Adipocyte (in vitro differentiated cells): ENCODE results near the gene SAMD11.
A peak's percentile ranks its signal among the peaks of the same experiment; 100 is the strongest.
"Not testable (repeated sequence)": the region's sequence is repeated elsewhere in the genome, so short reads cannot be mapped to it uniquely, and the experiment has no call there.

Source experiments
- DNase-seq: peaks from one replicate; pipeline ENCODE4 v3.0.0-alpha.2; 2015; ENCODE audit warnings: low read depth
- H3K27me3 ChIP-seq: replicated peaks from 2 replicates; pipeline ENCODE4 v1.7.0; 2013; ENCODE audit warnings: mild to moderate bottlenecking, low read length, moderate library complexity; ENCODE audit not compliant: control insufficient read depth, insufficient read depth
- H3K36me3 ChIP-seq: 2 replicates; pipeline ENCODE4 v1.7.0; 2013; ENCODE audit warnings: low read length, mild to moderate bottlenecking, moderate library complexity; ENCODE audit not compliant: control insufficient read depth, insufficient read depth, severe bottlenecking
- H3K4me1 ChIP-seq: 2 replicates; pipeline ENCODE4 v1.7.0; 2013; ENCODE audit warnings: mild to moderate bottlenecking, low read length, moderate library complexity; ENCODE audit not compliant: control insufficient read depth, insufficient read depth
- H3K4me3 ChIP-seq: 2 replicates; pipeline ENCODE4 v1.7.0; 2013; ENCODE audit warnings: mild to moderate bottlenecking, low read length, moderate library complexity
- H3K9ac ChIP-seq: 2 replicates; pipeline ENCODE4 v1.7.0; 2013; ENCODE audit warnings: mild to moderate bottlenecking, low read length, moderate library complexity
- H3K9me3 ChIP-seq: 2 replicates; pipeline ENCODE4 v1.7.0; 2013; ENCODE audit warnings: mild to moderate bottlenecking, low read length, moderate library complexity; ENCODE audit not compliant: control insufficient read depth

Gene SAMD11

GRCh38 chr1:980137-980571 is 56.4 kb downstream of the SAMD11 start:
- H3K4me3 ChIP-seq = no peak overlapping the region
- no peak for DNase-seq
- no peaks in the 10 kb centered on the region for H3K36me3 ChIP-seq
- no peaks in the 10 kb centered on the region for H3K4me1 ChIP-seq
- H3K9me3 ChIP-seq = no peaks in the 10 kb centered on the region
- H3K27me3 ChIP-seq = peaks cover 55% of the 10 kb centered on the region
- H3K9ac ChIP-seq = no peak overlapping the region

GRCh38 chr1:980602-981395 is 57.1 kb downstream of the SAMD11 start:
- no peak overlapping the region for H3K9ac ChIP-seq
- H3K27me3 ChIP-seq = peaks cover 55% of the 10 kb centered on the region
- no peaks in the 10 kb centered on the region for H3K36me3 ChIP-seq
- no peaks in the 10 kb centered on the region for H3K4me1 ChIP-seq
- H3K9me3 ChIP-seq = no peaks in the 10 kb centered on the region
- no peak for DNase-seq
- no peak overlapping the region for H3K4me3 ChIP-seq

- H3K36me3 ChIP-seq = no peaks in the 10 kb centered on the region
- H3K4me3 ChIP-seq = no peak overlapping the region
- H3K27me3 ChIP-seq = peaks cover 53% of the 10 kb centered on the region
- H3K4me1 ChIP-seq = no peaks in the 10 kb centered on the region
- no peak overlapping the region for H3K9ac ChIP-seq
- no peaks in the 10 kb centered on the region for H3K9me3 ChIP-seq
- no peak for DNase-seq
Observed at GRCh38 chr1:981491-981954, 57.8 kb downstream of the SAMD11 start.

GRCh38 chr1:981955-982558 is 58.3 kb downstream of the SAMD11 start, which contains the start of gene PERM1:
TSS of gene PERM1 (minus strand) at chr1:982093. CDS start at chr1:981029, 1,064 bp downstream.
- DNase-seq = no peak
- no peaks in the 10 kb centered on the region for H3K4me1 ChIP-seq
- no peaks in the 10 kb centered on the region for H3K36me3 ChIP-seq
- no peaks in the 10 kb centered on the region for H3K9me3 ChIP-seq
- peaks cover 53% of the 10 kb centered on the region for H3K27me3 ChIP-seq
- no peak within 1 kb of the TSS for H3K9ac ChIP-seq
- H3K4me3 ChIP-seq = no peak within 1 kb of the TSS

- Histone ChIP-seq H3K4me1 (no peaks in the 10 kb centered on the region), H3K4me3 (no peak overlapping the region), H3K9ac (no peak overlapping the region), H3K9me3 (no peaks in the 10 kb centered on the region), H3K27me3 (peaks cover 53% of the 10 kb centered on the region), H3K36me3 (no peaks in the 10 kb centered on the region)
- DNase-seq = no peak
Observed at GRCh38 chr1:982765-983436, 59.2 kb downstream of the SAMD11 start.

GRCh38 chr1:983798-984475 is 60.2 kb downstream of the SAMD11 start:
- no peak overlapping the region for H3K4me3 ChIP-seq
- peaks cover 53% of the 10 kb centered on the region for H3K27me3 ChIP-seq
- H3K9ac ChIP-seq = no peak overlapping the region
- H3K9me3 ChIP-seq = no peaks in the 10 kb centered on the region
- peak; percentile 76 for DNase-seq
- no peaks in the 10 kb centered on the region for H3K36me3 ChIP-seq
- H3K4me1 ChIP-seq = no peaks in the 10 kb centered on the region

- Histone ChIP-seq H3K9me3 (no peaks in the 10 kb centered on the region), H3K4me1 (no peaks in the 10 kb centered on the region), H3K36me3 (no peaks in the 10 kb centered on the region), H3K9ac (no peak overlapping the region), H3K4me3 (no peak overlapping the region), H3K27me3 (peaks cover 54% of the 10 kb centered on the region)
- no peak for DNase-seq
Observed at GRCh38 chr1:984476-984814, 60.7 kb downstream of the SAMD11 start.

GRCh38 chr1:985126-985525 is 61.4 kb downstream of the SAMD11 start:
- DNase-seq = no peak
- Histone ChIP-seq H3K9me3 (no peaks in the 10 kb centered on the region), H3K27me3 (peaks cover 51% of the 10 kb centered on the region), H3K4me1 (no peaks in the 10 kb centered on the region), H3K9ac (no peak overlapping the region), H3K4me3 (no peak overlapping the region), H3K36me3 (no peaks in the 10 kb centered on the region)

GRCh38 chr1:988061-988460 is 64.3 kb downstream of the SAMD11 start:
- not testable (repeated sequence) for H3K4me1 ChIP-seq, H3K4me3 ChIP-seq, DNase-seq, H3K36me3 ChIP-seq, H3K9ac ChIP-seq
- H3K9me3 ChIP-seq = peaks cover 13% of the 10 kb centered on the region
- H3K27me3 ChIP-seq = peaks cover 26% of the 10 kb centered on the region

GRCh38 chr1:991275-991674 is 67.6 kb downstream of the SAMD11 start:
- peaks cover 13% of the 10 kb centered on the region for H3K9me3 ChIP-seq
- H3K36me3 ChIP-seq, H3K4me3 ChIP-seq, H3K27me3 ChIP-seq, H3K9ac ChIP-seq, DNase-seq, H3K4me1 ChIP-seq: not testable (repeated sequence)

GRCh38 chr1:991895-992294 is 68.2 kb downstream of the SAMD11 start:
- no peaks in the 10 kb centered on the region for H3K4me1 ChIP-seq
- H3K9me3 ChIP-seq = peaks cover 13% of the 10 kb centered on the region
- no peak overlapping the region for H3K9ac ChIP-seq
- no peak overlapping the region for H3K4me3 ChIP-seq
- DNase-seq = no peak
- H3K27me3 ChIP-seq = peaks cover 8% of the 10 kb centered on the region
- no peaks in the 10 kb centered on the region for H3K36me3 ChIP-seq
